HepG2 (cell line): Measurements from ENCODE around the gene ARHGEF26. TPM values are rescaled to one million over a fixed set of nuclear protein-coding genes. Genes with fewer than 3 reads are reported as not detected.

Source experiments
- ATAC-seq: fragments of 200-7000 bp; cut with Tn5 transposase; 3 replicates; pipeline ENCODE4 v1.9.1; 2020; ENCODE audit warnings: mild to moderate bottlenecking, moderate library complexity
- BruUV-seq: library from RNA; stranded (reverse); fragments of 400-500 nt; replicated peaks from 2 replicates; lab custom pipeline; 2021; lab: Mats Ljungman, UMichigan
- CTCF ChIA-PET: fragments of 300-600 bp; formaldehyde crosslinking; extraction: SDS; loops from one replicate; lab custom pipeline; 2021; ENCODE audit warnings: low total read pairs, inconsistent platforms, low intra/inter-chr PET ratio; lab: Yijun Ruan, JAX
- POLR2A ChIA-PET: fragments of 350-600 bp; sonication (Branson Sonifier 250); formaldehyde crosslinking; loops from one replicate; lab custom pipeline; 2020; ENCODE audit warnings: antibody characterized with exemption, inconsistent platforms; lab: Yijun Ruan, JAX
- DNase-seq: peaks from one replicate; pipeline ENCODE4 v3.0.0-alpha.2; 2015; ENCODE audit warnings: low spot score
- FAIRE-seq: peaks from 3 replicates; lab custom pipeline; 2011; peaks lifted over from hg19 to GRCh38; lab: Jason Lieb, UNC
- H2AFZ ChIP-seq: one replicate; pipeline ENCODE4 v1.6.1; 2011; ENCODE audit warnings: low read length, inconsistent platforms
- H3K27ac ChIP-seq: fragments of 300-600 bp; 3 replicates; pipeline ENCODE4 v1.8.0; 2011; ENCODE audit warnings: mixed run types, mild to moderate bottlenecking, mixed read lengths, low read length, inconsistent platforms; ENCODE audit not compliant: insufficient read depth; ENCODE audit errors: extremely low read length
- H3K27me3 ChIP-seq, 2 experiments: fragments of 200-600 bp in 1 of 2; 2 replicates in 1 of 2; 3 replicates in 1 of 2; pipeline versions ENCODE4 v1.6.0 to v1.8.0; 2011; ENCODE audit warnings: low read length in 2 of 2, mild to moderate bottlenecking in 2 of 2, moderate library complexity in 2 of 2, inconsistent platforms in 1 of 2; ENCODE audit not compliant: insufficient read depth in 2 of 2, control insufficient read depth in 1 of 2
- H3K36me3 ChIP-seq, 2 experiments: fragments of 200-600 bp in 1 of 2; replicated peaks in 1 of 2; 2 replicates in 1 of 2; 3 replicates in 1 of 2; pipeline versions ENCODE4 v1.5.1 to v1.8.0; 2011; ENCODE audit warnings: low read length in 2 of 2, inconsistent platforms in 1 of 2; ENCODE audit not compliant: insufficient read depth in 2 of 2, control insufficient read depth in 1 of 2
- H3K4me1 ChIP-seq: 2 replicates; pipeline ENCODE4 v1.5.1; 2012; ENCODE audit warnings: low read length, inconsistent platforms; ENCODE audit not compliant: insufficient read depth
- H3K4me2 ChIP-seq: 2 replicates; pipeline ENCODE4 v1.6.0; 2011; ENCODE audit warnings: low read depth, low read length, inconsistent platforms
- H3K4me3 ChIP-seq, 3 experiments: fragments of 200-600 bp in 1 of 3; sonication (generic), shearing (Covaris generic) in 1 of 3; replicated peaks in 1 of 3; 2 replicates each; pipeline ENCODE4 v1.5.1; 2011 to 2016; ENCODE audit warnings: low read length in 3 of 3, inconsistent platforms in 2 of 3, low read depth in 2 of 3, mild to moderate bottlenecking in 2 of 3, control low read depth in 1 of 3, mixed read lengths in 1 of 3; ENCODE audit not compliant: insufficient read depth in 1 of 3
- H3K79me2 ChIP-seq: one replicate; pipeline ENCODE4 v1.6.1; 2011; ENCODE audit warnings: low read length, inconsistent platforms; ENCODE audit not compliant: insufficient read depth
- H3K9ac ChIP-seq: 2 replicates; pipeline ENCODE4 v1.6.0; 2011; ENCODE audit warnings: mild to moderate bottlenecking, low read depth, low read length, inconsistent platforms; ENCODE audit not compliant: insufficient read depth
- H3K9me3 ChIP-seq: 2 replicates; pipeline ENCODE4 v1.5.1; 2012; ENCODE audit warnings: mild to moderate bottlenecking, low read length
- H4K20me1 ChIP-seq: 2 replicates; pipeline ENCODE4 v1.6.0; 2011; ENCODE audit warnings: inconsistent platforms, mild to moderate bottlenecking, low read length, moderate library complexity; ENCODE audit not compliant: insufficient read depth
- ARNT2 ChIP-seq: sonication (generic); formaldehyde crosslinking; IDR thresholded peaks from 2 replicates; pipeline ENCODE4 v1.8.0; 2022; ENCODE audit warnings: mild to moderate bottlenecking, low read depth, missing genetic modification reagents, moderate library complexity
- ARNTL ChIP-seq: sonication (generic); formaldehyde crosslinking; IDR thresholded peaks from 2 replicates; pipeline ENCODE4 v1.4.0; 2020; ENCODE audit warnings: mild to moderate bottlenecking, missing genetic modification reagents
- CBFB ChIP-seq: sonication (generic); formaldehyde crosslinking; IDR thresholded peaks from 2 replicates; pipeline ENCODE4 v1.4.0; 2020; ENCODE audit warnings: missing genetic modification reagents
- FLYWCH1 ChIP-seq: sonication (generic); formaldehyde crosslinking; IDR thresholded peaks from 2 replicates; pipeline ENCODE4 v1.8.1; 2023; ENCODE audit warnings: mild to moderate bottlenecking, missing genetic modification reagents
- MAFG ChIP-seq: sonication (generic); formaldehyde crosslinking; IDR thresholded peaks from 2 replicates; pipeline ENCODE4 v1.5.1; 2020; ENCODE audit warnings: mild to moderate bottlenecking, missing genetic modification reagents
- NCOA5 ChIP-seq: sonication (generic); formaldehyde crosslinking; IDR thresholded peaks from 2 replicates; pipeline ENCODE4 v1.4.0; 2020; ENCODE audit warnings: missing genetic modification reagents
- REPIN1 ChIP-seq: sonication (generic); formaldehyde crosslinking; IDR thresholded peaks from 2 replicates; pipeline ENCODE4 v1.8.0; 2022; ENCODE audit warnings: missing genetic modification reagents, low read depth, mild to moderate bottlenecking, borderline replicate concordance
- REXO4 ChIP-seq: sonication (generic); formaldehyde crosslinking; IDR thresholded peaks from 2 replicates; pipeline ENCODE4 v1.8.0; 2022; ENCODE audit warnings: missing genetic modification reagents, mild to moderate bottlenecking, borderline replicate concordance
- ZBTB1 ChIP-seq: sonication (generic); formaldehyde crosslinking; IDR thresholded peaks from 2 replicates; pipeline ENCODE4 v1.4.0; 2020; ENCODE audit warnings: missing genetic modification reagents, borderline replicate concordance
- ZNF235 ChIP-seq: sonication (generic); formaldehyde crosslinking; IDR thresholded peaks from 2 replicates; pipeline ENCODE4 v1.8.1; 2023; ENCODE audit warnings: mild to moderate bottlenecking, missing genetic modification reagents, borderline replicate concordance
- ZNF776 ChIP-seq: sonication (generic); formaldehyde crosslinking; IDR thresholded peaks from 2 replicates; pipeline ENCODE4 v1.4.0; 2020; ENCODE audit warnings: mild to moderate bottlenecking, missing genetic modification reagents
- ZNF839 ChIP-seq: sonication (generic); formaldehyde crosslinking; IDR thresholded peaks from 2 replicates; pipeline ENCODE4 v1.4.0; 2020; ENCODE audit warnings: missing genetic modification reagents, mild to moderate bottlenecking, borderline replicate concordance
- ZSCAN12 ChIP-seq: sonication (generic); formaldehyde crosslinking; IDR thresholded peaks from 2 replicates; pipeline ENCODE4 v1.9.0; 2021; ENCODE audit warnings: mild to moderate bottlenecking, missing genetic modification reagents
- ZSCAN22 ChIP-seq: sonication (generic); formaldehyde crosslinking; IDR thresholded peaks from 2 replicates; pipeline ENCODE4 v1.4.0; 2020; ENCODE audit warnings: mild to moderate bottlenecking, missing genetic modification reagents
- WGBS: methylation state at CpG from one replicate; pipeline ENCODE4 v1.1.6; 2017; ENCODE audit warnings: low lambda C conversion rate; 5-methylcytosine and 5-hydroxymethylcytosine counted together
- in situ Hi-C: cut with HindIII; loops from 2 replicates; pipeline ENCODE4 v1.10.0; 2017; ENCODE audit warnings: low pct_unique_long_range_greater_than_20kb; ENCODE audit not compliant: extremely low pct_ligation_motif_present
- intact Hi-C: fragments of 100-400 bp; cut with micrococcal nuclease; formaldehyde crosslinking; loops from one replicate; pipeline ENCODE4 v1.10.0; 2022; ENCODE audit not compliant: unreplicated experiment
- polyA plus RNA-seq, 8 experiments: library from polyadenylated mRNA; depleted of rRNA in 3 of 8; stranded (reverse) in 7 of 8; unstranded in 1 of 8; fragments of >200 nt; fragmentation: Illumina TruSeq in 4 of 8; extraction: Trizol in 4 of 8; gene quantifications; 2 replicates each; pipeline versions ENCODE4 v1.2.1 to v1.2.3, GENCODE V29; 2011 to 2016; ENCODE audit warnings: low read depth in 4 of 8, missing spikeins in 1 of 8, mixed read lengths in 1 of 8; ENCODE audit not compliant: insufficient read depth in 1 of 8
- total RNA-seq, 5 experiments: library from RNA; depleted of rRNA; stranded (reverse); fragments of >200 nt; fragmentation: Illumina TruSeq; extraction: Trizol; gene quantifications; 2 replicates each; pipeline ENCODE4 v1.2.3, GENCODE V29; 2016; ENCODE audit warnings: low read depth in 1 of 5
- TF ChIP-seq, protein P1 (sequence below): sonication (generic); formaldehyde crosslinking; IDR thresholded peaks from 2 replicates; pipeline ENCODE4 v1.4.0; 2020; ENCODE audit warnings: missing genetic modification reagents; ENCODE audit errors: not compliant biosample characterization
- TF ChIP-seq, protein P2 (sequence below): sonication (generic); formaldehyde crosslinking; IDR thresholded peaks from 2 replicates; pipeline ENCODE4 v1.4.0; 2020; ENCODE audit warnings: missing genetic modification reagents, borderline replicate concordance
- TF ChIP-seq, protein P3 (sequence below): IDR thresholded peaks from 2 replicates; pipeline ENCODE4 v1.6.1; 2018; ENCODE audit warnings: missing genetic modification reagents
- TF ChIP-seq, protein P4 (sequence below): sonication (generic); formaldehyde crosslinking; IDR thresholded peaks from 2 replicates; pipeline ENCODE4 v1.4.0; 2020; ENCODE audit warnings: mild to moderate bottlenecking, missing genetic modification reagents

Gene ARHGEF26
- total and polyA plus RNA-seq, 2 of the 13 experiments (the other 11 are each of a cell fraction or from before 2014, with no cell fraction given): 0.74 to 6.1 TPM

DNA sequence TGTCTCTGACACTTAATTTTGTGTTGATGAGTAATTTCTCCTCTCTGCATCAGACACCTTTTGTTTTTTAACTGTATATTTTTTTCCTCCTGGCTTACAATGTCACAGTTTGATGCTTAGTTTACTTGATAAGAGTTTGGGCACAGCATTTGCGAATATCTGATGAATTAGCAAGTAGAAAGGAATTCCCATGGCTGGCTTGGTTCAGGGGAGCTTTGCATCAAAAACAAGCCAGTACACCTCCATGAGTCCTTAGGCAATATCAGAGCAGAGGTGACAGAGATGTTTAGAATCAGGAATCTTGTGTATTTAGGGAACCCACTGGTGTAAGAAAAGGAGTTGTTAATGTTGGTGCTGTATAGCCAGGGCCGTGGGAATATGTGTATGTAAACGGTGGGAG, 9.3 kb downstream of the ARHGEF26 start (continued):
- TF ChIP-seq REPIN1 (CRISPR knock-in tag) (no peak), FLYWCH1 (no peak), ZSCAN22 (CRISPR knock-in tag) (no peak), ZSCAN12 (CRISPR knock-in tag) (no peak), ZNF235 (no peak)
- TF ChIP-seq, protein P1, sequence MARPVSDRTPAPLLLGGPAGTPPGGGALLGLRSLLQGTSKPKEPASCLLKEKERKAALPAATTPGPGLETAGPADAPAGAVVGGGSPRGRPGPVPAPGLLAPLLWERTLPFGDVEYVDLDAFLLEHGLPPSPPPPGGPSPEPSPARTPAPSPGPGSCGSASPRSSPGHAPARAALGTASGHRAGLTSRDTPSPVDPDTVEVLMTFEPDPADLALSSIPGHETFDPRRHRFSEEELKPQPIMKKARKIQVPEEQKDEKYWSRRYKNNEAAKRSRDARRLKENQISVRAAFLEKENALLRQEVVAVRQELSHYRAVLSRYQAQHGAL (CRISPR knock-in tag): no peak

DNA sequence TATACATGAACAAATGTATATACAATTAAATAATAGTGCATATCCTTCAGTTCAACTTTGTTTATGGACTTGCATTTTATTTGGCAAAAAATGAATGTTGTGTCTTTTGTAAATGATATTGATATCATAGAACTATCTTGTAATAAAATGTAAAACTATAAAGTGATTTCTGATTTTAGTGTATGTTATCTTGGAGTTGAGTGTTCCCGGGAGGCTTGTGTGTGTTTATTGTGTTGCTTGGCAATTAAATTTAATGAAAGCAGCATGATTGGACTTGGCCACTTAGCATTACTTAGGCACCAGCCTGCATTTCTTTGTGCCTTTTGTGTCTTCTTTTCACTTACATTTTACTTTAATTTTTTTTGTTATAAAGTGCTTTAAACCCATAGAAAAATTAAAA, 10.6 kb downstream of the ARHGEF26 start:
- H3K79me2 ChIP-seq: no peaks in the 10 kb centered on the region
- ATAC-seq: no peak
- no peak overlapping the region for H3K27ac ChIP-seq
- peaks cover 8% of the 10 kb centered on the region; the same call in 1 of the 2 replicates for H3K4me1 ChIP-seq
- no peaks in the 10 kb centered on the region for H4K20me1 ChIP-seq
- H3K9ac ChIP-seq: no peak overlapping the region
- ChIA-PET CTCF (no interaction called here), POLR2A (no interaction called here)
- no peak for FAIRE-seq
- in situ Hi-C loops: no loop called here
- DNase-seq: no peak
- no peak overlapping the region for H3K4me3 ChIP-seq
- H3K36me3 ChIP-seq: no peaks in the 10 kb centered on the region
- WGBS: 91% methylated on average over 1 of the region's 1 CpG
- TF ChIP-seq ARNTL (no peak), NCOA5 (no peak), CBFB (no peak), ZNF776 (CRISPR knock-in tag) (no peak), ZNF839 (CRISPR knock-in tag) (no peak), REXO4 (CRISPR knock-in tag) (no peak), MAFG (no peak), ZBTB1 (CRISPR knock-in tag) (no peak), ARNT2 (CRISPR knock-in tag) (no peak)
- TF ChIP-seq, protein P2, sequence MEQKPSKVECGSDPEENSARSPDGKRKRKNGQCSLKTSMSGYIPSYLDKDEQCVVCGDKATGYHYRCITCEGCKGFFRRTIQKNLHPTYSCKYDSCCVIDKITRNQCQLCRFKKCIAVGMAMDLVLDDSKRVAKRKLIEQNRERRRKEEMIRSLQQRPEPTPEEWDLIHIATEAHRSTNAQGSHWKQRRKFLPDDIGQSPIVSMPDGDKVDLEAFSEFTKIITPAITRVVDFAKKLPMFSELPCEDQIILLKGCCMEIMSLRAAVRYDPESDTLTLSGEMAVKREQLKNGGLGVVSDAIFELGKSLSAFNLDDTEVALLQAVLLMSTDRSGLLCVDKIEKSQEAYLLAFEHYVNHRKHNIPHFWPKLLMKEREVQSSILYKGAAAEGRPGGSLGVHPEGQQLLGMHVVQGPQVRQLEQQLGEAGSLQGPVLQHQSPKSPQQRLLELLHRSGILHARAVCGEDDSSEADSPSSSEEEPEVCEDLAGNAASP (CRISPR knock-in tag): no peak
- TF ChIP-seq, protein P3, sequence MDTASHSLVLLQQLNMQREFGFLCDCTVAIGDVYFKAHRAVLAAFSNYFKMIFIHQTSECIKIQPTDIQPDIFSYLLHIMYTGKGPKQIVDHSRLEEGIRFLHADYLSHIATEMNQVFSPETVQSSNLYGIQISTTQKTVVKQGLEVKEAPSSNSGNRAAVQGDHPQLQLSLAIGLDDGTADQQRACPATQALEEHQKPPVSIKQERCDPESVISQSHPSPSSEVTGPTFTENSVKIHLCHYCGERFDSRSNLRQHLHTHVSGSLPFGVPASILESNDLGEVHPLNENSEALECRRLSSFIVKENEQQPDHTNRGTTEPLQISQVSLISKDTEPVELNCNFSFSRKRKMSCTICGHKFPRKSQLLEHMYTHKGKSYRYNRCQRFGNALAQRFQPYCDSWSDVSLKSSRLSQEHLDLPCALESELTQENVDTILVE (CRISPR knock-in tag): no peak
- TF ChIP-seq, protein P4, sequence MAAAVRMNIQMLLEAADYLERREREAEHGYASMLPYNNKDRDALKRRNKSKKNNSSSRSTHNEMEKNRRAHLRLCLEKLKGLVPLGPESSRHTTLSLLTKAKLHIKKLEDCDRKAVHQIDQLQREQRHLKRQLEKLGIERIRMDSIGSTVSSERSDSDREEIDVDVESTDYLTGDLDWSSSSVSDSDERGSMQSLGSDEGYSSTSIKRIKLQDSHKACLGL: no peak
- TF ChIP-seq, all 625 proteins: peak for 0
- no peaks in the 10 kb centered on the region for H3K27me3 ChIP-seq
- no peak overlapping the region for H2AFZ ChIP-seq
- intact Hi-C loops: no loop called here
- no peak overlapping the region for H3K4me2 ChIP-seq
- no TSS peak for BruUV-seq
- no peaks in the 10 kb centered on the region for H3K9me3 ChIP-seq
